Psoas muscle (tissue), 8 donors: ENCODE measurements around the gene TRIM59. TPM values are rescaled to one million over a fixed set of nuclear protein-coding genes. Genes with fewer than 3 reads are reported as not detected.

Experiments
- ATAC-seq, 4 donors: fragments of 200-7000 bp; cut with Tn5 transposase; one replicate each; pipeline ENCODE4 v1.9.1; 2020; ENCODE audit warnings: moderate library complexity in 3 of 4, mild to moderate bottlenecking in 2 of 4
- DNase-seq, 2 donors: peaks; one replicate each; pipeline ENCODE4 v3.0.0-alpha.2; 2020
- H3K27ac ChIP-seq: fragments of 200-600 bp; one replicate; pipeline ENCODE4 v1.8.0; 2022
- H3K27me3 ChIP-seq, 3 donors: fragments of 200-600 bp in 1 of 3; one replicate each; pipeline versions ENCODE4 v1.6.1 to v1.8.0; 2013 to 2022; ENCODE audit warnings: low read length in 2 of 3, mild to moderate bottlenecking in 2 of 3, moderate library complexity in 1 of 3; ENCODE audit not compliant: insufficient read depth in 3 of 3
- H3K36me3 ChIP-seq, 2 donors: fragments of 200-600 bp in 1 of 2; one replicate each; pipeline versions ENCODE4 v1.6.1 to v1.8.0; 2013 to 2022; ENCODE audit warnings: low read depth in 1 of 2, mild to moderate bottlenecking in 1 of 2, moderate library complexity in 1 of 2; ENCODE audit not compliant: insufficient read depth in 1 of 2
- H3K4me1 ChIP-seq: fragments of 200-600 bp; one replicate; pipeline ENCODE4 v1.8.0; 2022
- H3K4me3 ChIP-seq: fragments of 200-600 bp; one replicate; pipeline ENCODE4 v1.8.0; 2022; ENCODE audit warnings: mild to moderate bottlenecking
- H3K9me3 ChIP-seq: fragments of 200-600 bp; one replicate; pipeline ENCODE4 v1.8.0; 2022
- CTCF ChIP-seq: fragments of 200-600 bp; IDR thresholded peaks from one replicate; pipeline ENCODE4 v1.8.0; 2022; ENCODE audit warnings: antibody characterized with exemption
- WGBS, 3 donors: extraction: QIAGEN DNeasy Blood & Tissue Kit; methylation state at CpG; one replicate each; pipeline versions ENCODE4 v1.1.6 to v1.1.7; 2013; 5-methylcytosine and 5-hydroxymethylcytosine counted together
- intact Hi-C, 2 donors: fragments of 100-400 bp; cut with DNase I; formaldehyde crosslinking; loops; one replicate each; pipeline versions ENCODE4 v1.11.0 to v1.14.2; 2022
- polyA plus RNA-seq, 3 donors: library from polyadenylated mRNA; stranded (reverse); fragments of 200-250 nt; gene quantifications; one replicate each; pipeline ENCODE4 v1.2.3, GENCODE V29; 2013
- total RNA-seq, 4 donors: library from RNA; stranded (reverse); fragmentation: NEBNext Ultra II Directional in 2 of 4; extraction: Animal tissue kit (Norgen Biotek cat#: 25700) in 2 of 4; gene quantifications; one replicate each; pipeline versions ENCODE4 v1.2.1 to v1.2.4, GENCODE V29; 2021 to 2023
- donor health status: healthy with polysubstance abuse.
- donor health status: DM: no; HTN: no; CAD: no; lungs with moderate emphysema.
- donor health status: Bipolar disorder and iron deficiency.
- donor health status: healthy.
- donor health status: DM: yes; HTN: yes; CAD: no.
- donor health status: DM: no; HTN: no; CAD: no.
- donor health status: DM: no; HTN: no; CAD: no.
- donor health status: DM: yes; HTN: yes; CAD: no.

The TRIM59 gene
- total and polyA plus RNA-seq, 7 donors, result 0.05 to 0.81 (median 0.21) TPM

GRCh38 chr3:160417311-160417710 lies 32.3 kb downstream of the TRIM59 start:
- H3K27me3 ChIP-seq, result no peaks in the 10 kb centered on the region
- H3K27ac ChIP-seq, result no peak overlapping the region
- H3K4me1 ChIP-seq, result no peaks in the 10 kb centered on the region
- H3K36me3 ChIP-seq, result peaks cover 3 to 68% of the 10 kb centered on the region in 2 donors
- no peaks in the 10 kb centered on the region for H3K9me3 ChIP-seq
- 62 to 85% (median 77%) methylated on average over 3 of the region's 3 CpGs for WGBS, 3 donors
- intact Hi-C loops, result no loop called here
- no peak overlapping the region for H3K4me3 ChIP-seq
- TF ChIP-seq CTCF, result no peak
- ATAC-seq (no peak), DNase-seq (no peak)

GRCh38 chr3:160413613-160414248 lies 35.9 kb downstream of the TRIM59 start:
- ATAC-seq, result peak; percentile 73 to 83 (median 78)
- H3K27me3 ChIP-seq, result no peaks in the 10 kb centered on the region
- intact Hi-C loops, result loop anchor here (2.0 to 5.0 kb wide), 3 partner anchors 251 to 381 kb away; no protein-coding TSS in a partner anchor
- H3K4me1 ChIP-seq, result no peaks in the 10 kb centered on the region
- no peak overlapping the region for H3K27ac ChIP-seq
- TF ChIP-seq CTCF, result peak; percentile 86
- WGBS, 3 donors, result 36 to 39% (median 37%) methylated on average over 3 of the region's 3 CpGs
- peaks cover 3 to 42% of the 10 kb centered on the region in 2 donors for H3K36me3 ChIP-seq
- H3K4me3 ChIP-seq, result no peak overlapping the region
- H3K9me3 ChIP-seq, result no peaks in the 10 kb centered on the region
- peak in 1 of 2 donors; percentile 44 for DNase-seq

DNA sequence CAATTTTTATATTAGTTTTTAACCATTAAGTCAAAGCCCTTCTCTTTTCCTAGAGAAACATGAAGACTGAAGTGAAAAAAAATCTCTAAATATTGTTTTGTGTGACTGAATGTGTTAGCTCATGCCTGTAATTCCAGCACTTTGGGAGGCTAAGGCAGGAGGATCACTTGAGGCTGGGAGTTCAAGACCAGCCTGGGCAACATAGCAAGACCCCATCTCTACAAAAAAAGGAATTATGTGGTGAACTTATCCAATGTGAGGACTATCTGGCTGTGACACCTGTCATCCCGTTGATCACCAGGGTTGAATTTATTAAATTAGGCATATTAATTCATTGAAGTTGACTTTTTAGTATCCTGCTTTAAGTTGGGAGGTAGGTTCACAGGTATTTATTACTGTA lies 37.1 kb downstream of the TRIM59 start:
- DNase-seq (no peak), ATAC-seq (no peak)
- H3K4me1 ChIP-seq, result no peaks in the 10 kb centered on the region
- no peak for TF ChIP-seq CTCF
- no peaks in the 10 kb centered on the region for H3K9me3 ChIP-seq
- intact Hi-C loops, result loop anchor here (2.0 to 5.0 kb wide), 3 partner anchors 250 to 380 kb away; no protein-coding TSS in a partner anchor
- H3K36me3 ChIP-seq, result peaks cover 3 to 30% of the 10 kb centered on the region in 2 donors
- H3K4me3 ChIP-seq, result no peak overlapping the region
- WGBS, 3 donors, result 16 to 75% (median 32%) methylated on average over 1 of the region's 1 CpG
- H3K27ac ChIP-seq, result no peak overlapping the region
- no peaks in the 10 kb centered on the region for H3K27me3 ChIP-seq

GRCh38 chr3:160409812-160410610 lies 39.6 kb downstream of the TRIM59 start:
- Histone ChIP-seq H3K27ac (no peak overlapping the region), H3K9me3 (no peaks in the 10 kb centered on the region), H3K4me3 (no peak overlapping the region), H3K4me1 (no peaks in the 10 kb centered on the region), H3K27me3 (no peaks in the 10 kb centered on the region), H3K36me3 (peaks cover 0 to 13% of the 10 kb centered on the region in 2 donors)
- WGBS, 3 donors, result 80 to 81% (median 81%) methylated on average over 10 of the region's 10 CpGs
- TF ChIP-seq CTCF, result no peak
- DNase-seq (no peak), ATAC-seq (no peak)
- intact Hi-C loops, result loop anchor here (5.0 to 10.0 kb wide), 3 partner anchors 248 to 585 kb away; no protein-coding TSS in a partner anchor
